Kidney epithelial cell (primary cell): ENCODE results near the gene OXTR. TPM values are rescaled to one million over a fixed set of nuclear protein-coding genes. Genes with fewer than 3 reads are reported as not detected.

Experiments used
- DNase-seq: peaks from one replicate; pipeline ENCODE4 v3.0.0-alpha.2; 2010; ENCODE audit warnings: low read depth
- H3K27me3 ChIP-seq: 2 replicates; pipeline ENCODE4 v1.6.0; 2011; ENCODE audit warnings: low read length; ENCODE audit not compliant: control insufficient read depth, insufficient read depth
- H3K36me3 ChIP-seq: 2 replicates; pipeline ENCODE4 v1.5.1; 2011; ENCODE audit warnings: low read length; ENCODE audit not compliant: control insufficient read depth, insufficient read depth
- H3K4me3 ChIP-seq: 2 replicates; pipeline ENCODE4 v1.5.1; 2011; ENCODE audit warnings: low read depth, mild to moderate bottlenecking, control low read depth, low read length
- total RNA-seq: library from RNA; depleted of rRNA; stranded (reverse); fragments of >200 nt; gene quantifications from 2 replicates; pipeline ENCODE4 v1.2.3, GENCODE V29; 2015
- TF ChIP-seq, protein P1 (sequence below): IDR thresholded peaks from 2 replicates; pipeline ENCODE4 v1.5.1; 2011; ENCODE audit warnings: mild to moderate bottlenecking, moderate library complexity, low read length, control low read depth, inconsistent platforms; ENCODE audit not compliant: insufficient read depth, poor library complexity, severe bottlenecking

The OXTR gene
- total RNA-seq, 1 donor from 2014 or later = 2.0 TPM

DNA sequence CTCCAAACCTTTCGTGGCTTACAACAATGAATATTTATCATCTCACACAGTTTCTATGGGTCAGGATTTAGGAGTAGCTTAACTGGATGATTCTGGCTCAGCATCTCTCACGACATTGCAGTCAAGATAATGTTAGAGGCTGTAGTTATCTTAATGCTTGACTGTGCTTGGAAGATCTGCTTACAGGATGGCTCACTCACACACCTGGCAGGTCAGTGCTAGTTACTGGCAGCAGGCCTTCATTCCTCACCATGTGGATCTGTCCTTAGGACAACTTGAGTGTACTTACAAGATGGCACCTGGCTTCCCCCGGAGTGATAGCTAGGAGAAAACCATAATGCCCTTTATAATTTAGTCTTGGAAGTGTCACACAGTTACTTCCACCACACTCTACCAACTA lies 32.8 kb upstream of the OXTR start:
- DNase-seq = no peak
- Histone ChIP-seq H3K4me3 (no peak overlapping the region), H3K36me3 (no peaks in the 10 kb centered on the region), H3K27me3 (no peaks in the 10 kb centered on the region)
- TF ChIP-seq, protein P1, sequence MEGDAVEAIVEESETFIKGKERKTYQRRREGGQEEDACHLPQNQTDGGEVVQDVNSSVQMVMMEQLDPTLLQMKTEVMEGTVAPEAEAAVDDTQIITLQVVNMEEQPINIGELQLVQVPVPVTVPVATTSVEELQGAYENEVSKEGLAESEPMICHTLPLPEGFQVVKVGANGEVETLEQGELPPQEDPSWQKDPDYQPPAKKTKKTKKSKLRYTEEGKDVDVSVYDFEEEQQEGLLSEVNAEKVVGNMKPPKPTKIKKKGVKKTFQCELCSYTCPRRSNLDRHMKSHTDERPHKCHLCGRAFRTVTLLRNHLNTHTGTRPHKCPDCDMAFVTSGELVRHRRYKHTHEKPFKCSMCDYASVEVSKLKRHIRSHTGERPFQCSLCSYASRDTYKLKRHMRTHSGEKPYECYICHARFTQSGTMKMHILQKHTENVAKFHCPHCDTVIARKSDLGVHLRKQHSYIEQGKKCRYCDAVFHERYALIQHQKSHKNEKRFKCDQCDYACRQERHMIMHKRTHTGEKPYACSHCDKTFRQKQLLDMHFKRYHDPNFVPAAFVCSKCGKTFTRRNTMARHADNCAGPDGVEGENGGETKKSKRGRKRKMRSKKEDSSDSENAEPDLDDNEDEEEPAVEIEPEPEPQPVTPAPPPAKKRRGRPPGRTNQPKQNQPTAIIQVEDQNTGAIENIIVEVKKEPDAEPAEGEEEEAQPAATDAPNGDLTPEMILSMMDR = no peak

DNA sequence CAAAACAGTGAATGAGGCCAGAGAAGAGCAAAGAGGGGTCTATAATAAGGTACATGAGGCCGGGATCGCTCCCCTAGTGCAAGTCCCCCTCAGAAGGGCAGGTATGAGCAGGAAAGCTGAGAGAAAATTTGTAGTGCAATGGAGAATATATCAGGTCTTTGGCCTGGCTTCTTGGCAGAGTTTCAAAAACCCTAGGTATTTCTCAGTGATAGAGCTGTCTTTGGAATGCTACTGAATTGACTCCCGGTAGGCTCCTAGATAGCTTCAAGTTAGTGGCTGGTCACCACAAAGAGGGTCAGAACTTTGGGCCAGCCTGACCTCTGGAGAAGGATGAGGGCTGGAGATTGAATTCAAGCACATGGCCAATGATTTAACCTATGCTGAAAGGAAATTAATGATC lies 30.6 kb upstream of the OXTR start:
- no peak overlapping the region for H3K4me3 ChIP-seq
- DNase-seq = no peak
- H3K36me3 ChIP-seq = no peaks in the 10 kb centered on the region
- no peaks in the 10 kb centered on the region for H3K27me3 ChIP-seq
- TF ChIP-seq, protein P1 = no peak

DNA sequence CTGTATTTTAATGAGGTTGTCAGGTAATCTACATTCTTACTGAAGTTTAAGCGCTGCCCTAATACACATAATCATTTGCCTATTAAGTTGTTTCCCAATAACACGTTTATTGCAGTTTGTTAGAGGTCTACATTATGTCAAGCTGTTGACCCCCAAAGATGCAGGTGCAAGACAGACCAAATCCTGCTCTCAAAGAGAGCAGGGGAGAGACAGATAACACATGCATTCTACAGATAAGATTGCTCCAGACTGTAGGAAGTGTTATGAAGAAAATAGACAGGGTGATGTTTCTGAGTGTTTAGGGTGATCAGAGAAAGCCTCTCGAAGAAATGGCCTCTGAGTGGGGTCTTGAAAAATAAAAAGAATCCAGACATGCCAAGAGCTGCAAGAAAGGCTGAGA lies 24.8 kb upstream of the OXTR start:
- Histone ChIP-seq H3K36me3 (no peaks in the 10 kb centered on the region), H3K4me3 (no peak overlapping the region), H3K27me3 (no peaks in the 10 kb centered on the region)
- DNase-seq = no peak
- TF ChIP-seq, protein P1 = no peak

DNA sequence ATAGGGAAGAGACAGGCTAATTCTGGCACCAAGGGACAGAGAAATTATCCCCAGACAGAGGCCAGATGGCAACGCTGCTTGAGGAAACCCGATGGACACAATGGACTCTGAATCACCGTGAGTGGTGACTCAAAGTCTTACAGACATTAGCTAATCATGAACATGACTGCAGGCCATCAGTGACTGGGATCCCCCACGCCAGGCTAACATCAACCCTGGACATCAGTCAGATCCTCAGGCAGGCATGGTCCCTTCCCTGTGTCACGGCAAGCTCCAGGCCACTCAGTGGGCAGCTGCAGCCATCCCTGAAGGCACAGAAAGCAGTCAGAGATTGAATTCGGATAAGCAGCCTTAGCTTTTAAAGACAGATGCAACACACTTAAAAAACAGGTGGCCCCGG lies 23.8 kb upstream of the OXTR start:
- H3K27me3 ChIP-seq = no peaks in the 10 kb centered on the region
- TF ChIP-seq, protein P1 = no peak
- no peak overlapping the region for H3K4me3 ChIP-seq
- H3K36me3 ChIP-seq = no peaks in the 10 kb centered on the region
- DNase-seq = peak; percentile 73

DNA sequence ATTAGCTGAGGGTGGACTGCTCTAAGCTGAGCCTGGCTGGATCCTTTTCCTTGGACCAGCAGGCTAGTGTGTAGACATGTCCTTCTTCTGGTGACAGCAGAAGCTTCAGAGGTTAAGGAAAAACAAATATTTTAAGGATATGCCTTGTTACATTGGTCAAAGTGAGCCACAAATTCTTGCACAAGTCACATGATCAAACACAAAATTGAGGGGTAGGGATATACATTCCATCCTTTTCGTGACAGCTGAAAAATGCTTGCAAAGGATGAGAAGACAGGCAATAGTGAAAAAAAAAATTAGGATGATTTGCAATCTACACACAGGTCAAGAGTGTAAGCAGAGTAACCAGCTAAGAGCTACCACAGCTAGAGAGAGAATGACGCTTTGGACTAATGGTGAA lies 21.1 kb upstream of the OXTR start:
- H3K36me3 ChIP-seq = no peaks in the 10 kb centered on the region
- no peaks in the 10 kb centered on the region for H3K27me3 ChIP-seq
- H3K4me3 ChIP-seq = no peak overlapping the region
- TF ChIP-seq, protein P1 = no peak
- DNase-seq = no peak

DNA sequence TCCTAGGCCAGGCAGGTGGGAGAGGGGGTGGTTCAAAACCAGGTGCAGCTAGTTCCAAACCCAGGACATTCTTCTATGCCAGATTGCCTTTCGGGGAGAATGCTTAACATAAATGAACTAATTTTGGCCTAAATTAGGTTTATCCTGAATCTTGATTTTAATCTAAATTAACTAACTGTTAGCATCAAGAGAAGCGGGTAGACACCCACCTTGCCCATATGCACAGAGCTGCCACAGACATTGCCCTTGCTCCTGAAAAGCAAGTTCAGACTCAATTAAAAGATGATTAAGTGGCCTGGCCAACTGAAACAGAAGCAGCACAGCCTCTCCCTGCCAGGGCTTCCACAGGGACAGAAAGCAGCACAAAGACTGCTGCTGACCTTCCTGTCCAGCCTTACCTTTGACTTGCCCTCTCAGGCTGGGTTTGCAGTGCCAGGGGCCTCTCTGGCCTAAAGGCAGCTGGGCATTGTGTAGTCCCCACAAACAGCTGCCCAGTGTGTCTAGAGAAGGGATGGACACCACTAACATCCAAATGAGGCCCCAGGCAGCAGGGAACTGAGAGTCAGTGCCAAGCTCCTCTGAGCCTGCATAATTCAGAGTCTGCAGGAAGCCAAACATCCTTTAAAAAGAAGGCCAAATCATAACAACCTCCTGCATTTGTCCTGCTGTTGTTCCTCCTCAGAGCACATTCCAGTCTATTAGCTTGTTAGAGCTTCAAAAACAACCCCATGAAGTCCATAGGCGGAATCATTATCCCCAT lies 15.4 kb upstream of the OXTR start:
- H3K27me3 ChIP-seq = no peaks in the 10 kb centered on the region
- TF ChIP-seq, protein P1 = no peak
- no peak for DNase-seq

More for the DNA sequence above, 15.4 kb upstream of the OXTR start:
- Histone ChIP-seq H3K36me3 (no peaks in the 10 kb centered on the region), H3K4me3 (no peak overlapping the region)
